ENCODE results near the gene AGK.

DNA sequence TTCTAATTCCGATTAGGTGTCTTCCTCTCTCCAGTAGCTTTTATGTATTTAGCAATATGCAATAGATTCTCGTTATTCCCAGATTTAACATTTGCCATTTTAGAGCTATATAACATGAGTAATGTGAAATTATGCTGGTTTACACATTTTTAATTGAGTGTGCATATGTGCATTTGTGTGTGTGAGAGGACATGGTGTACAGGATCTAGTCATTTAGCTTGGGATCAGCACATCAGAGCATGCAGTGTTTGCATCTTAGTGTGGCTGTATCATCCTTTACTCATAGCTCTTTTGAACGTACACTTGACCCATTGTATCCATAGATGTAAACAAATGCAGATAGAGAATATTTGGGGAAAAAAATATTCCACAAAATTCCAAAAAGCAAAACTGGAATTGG, 84.8 kb downstream of the AGK start:
- TF ChIP-seq CTCF (IDR thresholded peaks at IDR 0.05; ENCODE audit: low read depth, low read length): no peak
- no peak for TF ChIP-seq EZH2phosphoT487 (IDR thresholded peaks at IDR 0.05; ENCODE audit: low read depth)

All from OCI-LY3 (cell line).